NCI-H2107 (cell line): ENCODE data around the gene GHSR.

Experiments used
- DNase-seq: peaks from one replicate; lab custom pipeline; 2025; lab: John Stamatoyannopoulos, UW

The GHSR gene

GRCh38 chr3:172437713-172438112, 10.5 kb downstream of the GHSR start:
- DNase-seq = no peak

GRCh38 chr3:172415323-172415722, 32.9 kb downstream of the GHSR start:
- no peak for DNase-seq

- DNase-seq = no peak
Observed at GRCh38 chr3:172411478-172411947, 36.7 kb downstream of the GHSR start.

GRCh38 chr3:172410702-172411477, 37.4 kb downstream of the GHSR start:
- no peak for DNase-seq

- DNase-seq = no peak
Observed at GRCh38 chr3:172407872-172408271, 40.4 kb downstream of the GHSR start.

- no peak for DNase-seq
Observed at GRCh38 chr3:172405914-172406313, 42.3 kb downstream of the GHSR start.

- no peak for DNase-seq
Observed at GRCh38 chr3:172404237-172404962, 43.9 kb downstream of the GHSR start.

GRCh38 chr3:172402892-172403643, 45.2 kb downstream of the GHSR start:
- DNase-seq = no peak

GRCh38 chr3:172402090-172402489, 46.2 kb downstream of the GHSR start:
- DNase-seq = no peak

- no peak for DNase-seq
Observed at GRCh38 chr3:172398484-172398883, 49.8 kb downstream of the GHSR start.

GRCh38 chr3:172397716-172398405, 50.4 kb downstream of the GHSR start:
- DNase-seq = no peak

- DNase-seq = no peak
Observed at GRCh38 chr3:172396400-172396799, 51.9 kb downstream of the GHSR start.

GRCh38 chr3:172394692-172395091, 53.6 kb downstream of the GHSR start:
- no peak for DNase-seq
